Glutamatergic neuron (in vitro differentiated cells): Measurements from ENCODE around the gene SLC12A8. TPM values are rescaled to one million over a fixed set of nuclear protein-coding genes. Genes with fewer than 3 reads are reported as not detected.

ENCODE experiments used
- DNase-seq: peaks from one replicate; pipeline ENCODE4 v3.0.0; 2022
- H3K27ac Mint-ChIP-seq: one replicate; pipeline ENCODE4 v1.8.0; 2020; ENCODE audit warnings: mild to moderate bottlenecking, mixed read lengths, inconsistent platforms; ENCODE audit not compliant: unreplicated experiment
- H3K27me3 Mint-ChIP-seq: one replicate; pipeline ENCODE4 v1.8.0; 2020; ENCODE audit warnings: mild to moderate bottlenecking, moderate library complexity, mixed read lengths, inconsistent platforms; ENCODE audit not compliant: unreplicated experiment
- H3K36me3 Mint-ChIP-seq: one replicate; pipeline ENCODE4 v1.8.0; 2020; ENCODE audit warnings: mild to moderate bottlenecking, mixed read lengths, inconsistent platforms; ENCODE audit not compliant: unreplicated experiment
- H3K4me1 Mint-ChIP-seq: one replicate; pipeline ENCODE4 v1.8.0; 2020; ENCODE audit warnings: mild to moderate bottlenecking, low read depth, mixed read lengths, inconsistent platforms; ENCODE audit not compliant: unreplicated experiment
- H3K4me3 Mint-ChIP-seq: one replicate; pipeline ENCODE4 v1.8.0; 2020; ENCODE audit warnings: mild to moderate bottlenecking, mixed read lengths, inconsistent platforms; ENCODE audit not compliant: unreplicated experiment
- H3K9me3 Mint-ChIP-seq: one replicate; pipeline ENCODE4 v1.8.0; 2020; ENCODE audit warnings: mild to moderate bottlenecking, moderate library complexity, mixed read lengths, inconsistent platforms; ENCODE audit not compliant: unreplicated experiment
- total RNA-seq: library from RNA; stranded (reverse); fragmentation: NEBNext Ultra II Directional; extraction: Animal tissue kit (Norgen Biotek cat#: 25700); gene quantifications from one replicate; pipeline ENCODE4 v1.2.1, GENCODE V29; 2021; ENCODE audit not compliant: unreplicated experiment
- TF ChIP-seq, protein P1 (sequence below): fragments of 200-600 bp; sonication (generic); IDR thresholded peaks from one replicate; pipeline ENCODE4 v1.5.0; 2021; ENCODE audit not compliant: partially characterized antibody, unreplicated experiment

The SLC12A8 gene
- total RNA-seq, 1 donor from 2014 or later, result 2.4 TPM

DNA sequence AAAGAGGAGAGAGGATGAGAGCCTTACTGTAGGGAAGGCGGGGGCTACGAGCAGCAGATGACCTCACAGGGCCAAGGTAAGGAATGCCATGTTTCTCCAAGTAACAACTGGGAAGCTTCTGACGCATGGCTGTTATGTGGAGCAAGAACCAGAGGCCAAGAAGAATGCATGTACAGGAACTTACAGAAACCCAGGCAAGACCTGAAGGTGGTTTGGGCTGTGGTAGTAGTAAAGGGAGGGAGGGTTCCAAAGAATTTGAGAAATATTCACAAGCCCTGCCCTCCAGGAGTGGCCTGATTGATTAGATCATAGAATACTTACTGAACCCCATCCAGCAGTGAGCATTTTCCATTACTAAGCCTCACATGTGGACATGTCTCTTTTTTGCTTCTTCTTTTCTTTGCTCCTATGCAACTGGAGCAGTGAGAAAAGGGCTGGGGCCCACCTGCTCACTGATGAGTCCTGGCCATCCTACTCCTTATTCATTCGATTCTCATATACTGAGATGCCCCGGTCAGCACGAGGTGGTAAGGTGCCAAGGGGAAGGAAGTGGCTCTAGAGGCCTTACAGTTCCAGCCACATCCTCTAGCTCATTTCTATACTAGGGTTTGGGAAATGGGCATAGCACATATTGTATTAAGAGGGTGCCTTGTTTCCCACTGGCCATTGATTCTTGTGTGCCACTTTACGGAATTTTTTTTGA lies 8.3 kb upstream of the SLC12A8 start:
- H3K27ac Mint-ChIP-seq, result no peak overlapping the region

DNA sequence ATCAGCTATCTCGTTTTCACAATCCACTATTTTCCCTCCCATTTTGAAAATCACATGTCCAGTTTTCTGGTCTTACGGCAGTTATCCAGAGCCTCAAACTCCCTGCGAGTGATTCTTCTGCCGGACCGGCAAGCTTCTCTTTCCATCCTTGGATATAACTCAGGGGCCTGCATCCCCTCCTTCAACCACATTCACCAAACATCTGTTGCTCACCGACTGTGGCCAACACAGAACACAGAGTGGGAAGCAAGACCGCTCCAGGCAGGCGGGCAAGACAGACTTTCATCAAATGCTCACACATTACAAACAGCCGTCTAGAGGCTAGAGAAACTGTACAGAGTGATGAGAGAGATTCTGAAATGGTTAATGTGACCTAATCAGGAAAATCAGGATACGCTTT lies 7.6 kb upstream of the SLC12A8 start:
- peaks cover 3% of the 10 kb centered on the region for H3K4me1 Mint-ChIP-seq
- DNase-seq, result no peak
- no peaks in the 10 kb centered on the region for H3K27me3 Mint-ChIP-seq
- H3K36me3 Mint-ChIP-seq, result no peaks in the 10 kb centered on the region
- H3K9me3 Mint-ChIP-seq, result peaks cover 2% of the 10 kb centered on the region
- TF ChIP-seq, protein P1, sequence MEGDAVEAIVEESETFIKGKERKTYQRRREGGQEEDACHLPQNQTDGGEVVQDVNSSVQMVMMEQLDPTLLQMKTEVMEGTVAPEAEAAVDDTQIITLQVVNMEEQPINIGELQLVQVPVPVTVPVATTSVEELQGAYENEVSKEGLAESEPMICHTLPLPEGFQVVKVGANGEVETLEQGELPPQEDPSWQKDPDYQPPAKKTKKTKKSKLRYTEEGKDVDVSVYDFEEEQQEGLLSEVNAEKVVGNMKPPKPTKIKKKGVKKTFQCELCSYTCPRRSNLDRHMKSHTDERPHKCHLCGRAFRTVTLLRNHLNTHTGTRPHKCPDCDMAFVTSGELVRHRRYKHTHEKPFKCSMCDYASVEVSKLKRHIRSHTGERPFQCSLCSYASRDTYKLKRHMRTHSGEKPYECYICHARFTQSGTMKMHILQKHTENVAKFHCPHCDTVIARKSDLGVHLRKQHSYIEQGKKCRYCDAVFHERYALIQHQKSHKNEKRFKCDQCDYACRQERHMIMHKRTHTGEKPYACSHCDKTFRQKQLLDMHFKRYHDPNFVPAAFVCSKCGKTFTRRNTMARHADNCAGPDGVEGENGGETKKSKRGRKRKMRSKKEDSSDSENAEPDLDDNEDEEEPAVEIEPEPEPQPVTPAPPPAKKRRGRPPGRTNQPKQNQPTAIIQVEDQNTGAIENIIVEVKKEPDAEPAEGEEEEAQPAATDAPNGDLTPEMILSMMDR, result no peak
- no peak overlapping the region for H3K4me3 Mint-ChIP-seq
- no peak overlapping the region for H3K27ac Mint-ChIP-seq

More for the DNA sequence above, 8.3 kb upstream of the SLC12A8 start:
- no peaks in the 10 kb centered on the region for H3K36me3 Mint-ChIP-seq
- H3K4me3 Mint-ChIP-seq, result no peak overlapping the region
- peaks cover 2% of the 10 kb centered on the region for H3K9me3 Mint-ChIP-seq
- H3K27me3 Mint-ChIP-seq, result no peaks in the 10 kb centered on the region
- TF ChIP-seq, protein P1, result no peak
- DNase-seq, result no peak
- H3K4me1 Mint-ChIP-seq, result peaks cover 3% of the 10 kb centered on the region

DNA sequence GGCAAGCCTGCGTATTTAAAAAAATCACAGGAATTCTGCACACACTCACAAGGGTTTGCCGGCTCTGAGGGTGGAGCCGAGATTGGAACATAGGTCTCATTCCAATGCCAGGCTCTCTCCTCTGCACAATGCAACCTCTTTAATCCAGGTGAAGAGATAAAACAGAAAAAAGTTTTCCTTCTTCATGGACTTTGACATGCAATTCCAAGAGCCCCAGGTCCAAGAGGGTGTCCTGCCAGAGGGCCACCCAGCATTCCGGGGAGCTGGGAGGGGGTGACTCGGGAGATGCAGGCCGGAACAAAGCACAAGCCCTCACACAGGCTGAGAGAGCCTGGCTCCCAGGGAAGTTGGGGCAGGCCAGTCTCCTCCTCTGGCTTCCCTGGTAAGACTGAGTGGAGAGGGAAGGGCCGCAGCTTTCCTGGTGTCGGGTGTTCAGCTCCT lies 6.7 kb upstream of the SLC12A8 start:
- peaks cover 2% of the 10 kb centered on the region for H3K9me3 Mint-ChIP-seq
- H3K27ac Mint-ChIP-seq, result no peak overlapping the region
- no peaks in the 10 kb centered on the region for H3K27me3 Mint-ChIP-seq
- no peak overlapping the region for H3K4me3 Mint-ChIP-seq
- peaks cover 3% of the 10 kb centered on the region for H3K4me1 Mint-ChIP-seq
- no peaks in the 10 kb centered on the region for H3K36me3 Mint-ChIP-seq
- no peak for DNase-seq
- TF ChIP-seq, protein P1, result no peak

DNA sequence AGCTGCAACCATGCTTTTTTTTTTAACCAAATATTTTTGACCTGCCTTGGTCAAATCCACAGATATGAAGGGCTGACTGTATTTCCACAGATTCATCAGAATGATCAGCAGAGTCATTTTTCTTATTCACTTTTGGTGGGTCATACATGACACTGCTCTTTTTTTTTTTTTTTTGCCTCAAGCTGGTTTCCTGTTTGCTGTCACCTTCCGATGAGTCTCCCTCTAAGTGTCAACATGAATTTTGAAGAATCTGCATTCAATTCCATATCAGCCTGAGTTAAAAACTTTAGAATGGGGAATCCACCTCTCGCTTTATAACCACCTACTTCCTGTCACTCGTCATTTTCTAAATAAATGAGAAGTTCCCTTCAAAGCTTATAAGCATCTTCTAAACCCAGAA lies 2.2 kb upstream of the SLC12A8 start:
- no peak for DNase-seq
- TF ChIP-seq, protein P1, result no peak
- Mint-ChIP-seq H3K4me3 (no peak overlapping the region), H3K9me3 (no peaks in the 10 kb centered on the region), H3K36me3 (no peaks in the 10 kb centered on the region), H3K4me1 (no peaks in the 10 kb centered on the region), H3K27ac (no peak overlapping the region), H3K27me3 (peaks cover 6% of the 10 kb centered on the region)

DNA sequence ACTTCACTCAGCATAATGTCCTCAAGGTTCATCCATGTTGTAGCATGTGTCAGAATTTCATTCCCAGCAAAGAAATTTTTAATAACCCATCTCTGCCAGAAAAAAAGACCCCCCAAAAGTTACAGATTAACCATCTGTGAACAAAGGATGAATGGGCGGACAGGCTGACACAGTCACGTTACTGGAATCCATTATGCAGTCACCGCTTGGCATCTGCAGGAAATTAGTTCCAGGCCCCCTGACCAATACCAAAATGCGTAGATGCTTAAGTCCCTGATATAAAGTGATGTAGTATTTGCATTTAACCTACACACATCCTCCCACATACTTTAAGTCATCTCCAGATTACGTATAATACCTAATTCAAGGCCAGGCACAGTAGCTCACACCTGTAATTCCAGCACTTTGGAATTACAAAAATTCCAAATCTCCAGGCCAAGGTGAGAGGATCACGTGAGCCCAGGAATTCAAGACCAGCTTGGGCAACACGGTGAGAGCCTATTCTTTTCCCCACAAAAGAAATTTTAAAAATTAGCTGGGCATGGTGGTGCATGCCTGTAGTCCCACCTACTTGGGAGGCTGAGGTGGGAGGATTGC lies 1.5 kb upstream of the SLC12A8 start:
- H3K9me3 Mint-ChIP-seq, result no peaks in the 10 kb centered on the region
- no peak overlapping the region for H3K27ac Mint-ChIP-seq
- peaks cover 6% of the 10 kb centered on the region for H3K27me3 Mint-ChIP-seq
- peak overlapping the region; percentile 74 for H3K4me3 Mint-ChIP-seq
- H3K36me3 Mint-ChIP-seq, result no peaks in the 10 kb centered on the region
- TF ChIP-seq, protein P1, result no peak
- H3K4me1 Mint-ChIP-seq, result no peaks in the 10 kb centered on the region
- DNase-seq, result no peak
